Retina (tissue), 1 donor: ENCODE results near the gene DIDO1.

Source experiments
- DNase-seq: peaks from one replicate; pipeline ENCODE4 v3.0.0-alpha.2; 2016

The DIDO1 gene

DNA sequence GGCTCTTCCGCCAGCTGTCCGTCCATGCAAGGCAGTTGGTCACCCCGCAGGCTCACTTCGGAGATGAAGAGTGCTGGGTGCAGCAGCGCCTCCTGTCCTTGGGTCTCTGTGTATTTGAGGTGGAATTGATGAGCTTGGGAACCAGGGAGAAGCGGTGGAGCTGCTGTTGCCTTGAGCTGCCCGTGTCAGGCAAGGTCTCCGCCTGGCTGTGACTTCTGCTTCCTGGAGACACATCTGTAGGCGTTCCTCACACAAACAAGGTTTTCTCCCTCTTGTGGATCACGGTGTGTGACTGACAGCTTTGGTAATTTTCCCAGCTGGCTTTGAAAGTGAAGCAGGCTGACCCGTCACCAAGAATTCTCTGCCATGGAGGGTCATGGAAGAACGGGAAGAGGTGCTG lies 23.7 kb upstream of the DIDO1 start:
- peak; percentile 38 for DNase-seq

GRCh38 chr20:62949153-62949821 lies 23.0 kb upstream of the DIDO1 start:
- no peak for DNase-seq

DNA sequence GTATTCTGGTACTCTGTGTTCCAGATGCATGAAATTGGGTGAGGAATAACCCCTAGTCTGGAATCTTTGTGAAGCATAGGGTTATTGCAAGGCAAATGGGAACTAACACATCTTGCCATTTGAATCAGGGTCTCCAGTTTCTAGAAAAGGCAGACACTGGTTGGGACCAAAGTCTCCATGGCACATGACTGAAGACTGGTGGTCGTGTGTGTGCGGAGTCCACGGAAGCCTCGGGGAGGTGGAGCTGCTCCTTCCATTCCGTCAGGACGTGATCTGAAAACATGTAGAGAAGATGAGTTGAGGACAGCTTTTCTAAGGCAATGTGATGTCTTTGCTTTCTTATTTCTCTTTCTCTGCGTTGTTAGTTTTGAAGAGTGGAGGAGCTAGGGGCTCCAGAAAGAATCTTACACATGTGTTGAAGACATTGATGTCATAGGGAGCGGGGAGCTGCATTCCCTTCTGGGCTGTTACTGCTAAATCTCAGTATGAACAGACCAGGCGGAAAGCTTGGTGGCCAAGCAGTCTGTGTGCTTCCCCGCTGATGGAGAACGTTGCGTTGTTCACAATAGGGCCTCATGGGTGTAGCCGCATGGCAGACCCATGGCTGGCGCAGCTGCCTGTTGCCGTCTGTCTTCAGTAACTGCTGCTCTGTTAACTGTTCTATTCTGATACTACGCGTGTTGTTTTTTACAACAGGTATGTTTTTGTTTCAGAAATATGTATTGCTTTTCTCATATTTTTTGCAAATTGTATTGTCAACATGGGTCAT lies 21.4 kb upstream of the DIDO1 start:
- DNase-seq, result no peak

DNA sequence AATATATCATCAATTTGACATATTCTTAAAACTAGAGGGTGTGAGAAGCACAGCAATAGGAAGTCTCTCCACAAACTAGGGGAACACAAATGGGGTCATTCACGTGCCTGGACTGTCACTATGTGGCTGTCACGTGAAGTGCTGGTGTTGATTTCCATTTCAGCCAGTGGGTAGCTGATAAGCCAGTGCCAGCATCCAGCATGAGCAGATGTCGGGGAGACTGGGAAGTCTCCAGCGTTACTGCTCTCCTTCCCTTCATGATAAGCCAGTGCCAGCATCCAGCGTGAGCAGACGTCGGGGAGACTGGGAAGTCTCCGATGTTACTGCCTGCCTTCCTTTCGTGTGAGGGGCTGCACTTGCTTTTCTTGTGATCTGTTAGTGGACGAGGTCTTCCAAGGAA lies 20.6 kb upstream of the DIDO1 start:
- no peak for DNase-seq

DNA sequence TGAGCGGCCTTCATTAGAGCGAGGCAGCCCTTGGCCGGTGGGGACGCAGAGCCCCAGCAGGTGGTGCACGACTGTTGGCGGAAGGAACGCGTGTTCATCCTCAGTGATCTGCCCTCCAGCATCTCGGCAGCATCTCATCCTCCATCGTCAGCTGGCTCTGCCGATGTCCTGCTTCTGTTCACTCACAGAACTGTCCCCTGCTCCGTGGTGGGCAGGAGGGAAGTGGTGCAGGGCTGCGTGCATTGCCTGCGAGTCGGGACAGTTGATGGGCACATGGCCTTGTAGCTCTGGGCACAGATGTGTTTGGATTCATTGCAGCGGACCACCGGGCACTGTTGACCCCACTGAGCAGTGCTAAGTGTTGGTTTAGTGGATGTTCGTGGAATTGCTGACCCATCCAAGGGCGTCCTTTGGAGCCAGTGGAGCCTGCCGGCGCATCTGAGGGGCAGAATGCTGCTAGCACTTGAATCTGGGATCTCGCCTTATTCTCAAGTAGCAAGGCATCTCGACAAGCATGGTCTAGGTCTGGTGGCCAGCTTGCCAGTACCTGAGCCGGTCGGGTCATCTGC lies 19.6 kb upstream of the DIDO1 start:
- no peak for DNase-seq

GRCh38 chr20:62944746-62945145 lies 18.4 kb upstream of the DIDO1 start:
- DNase-seq, result no peak

- DNase-seq, result no peak
These were observed 17.9 kb upstream of the DIDO1 start for GRCh38 chr20:62944184-62944583.

DNA sequence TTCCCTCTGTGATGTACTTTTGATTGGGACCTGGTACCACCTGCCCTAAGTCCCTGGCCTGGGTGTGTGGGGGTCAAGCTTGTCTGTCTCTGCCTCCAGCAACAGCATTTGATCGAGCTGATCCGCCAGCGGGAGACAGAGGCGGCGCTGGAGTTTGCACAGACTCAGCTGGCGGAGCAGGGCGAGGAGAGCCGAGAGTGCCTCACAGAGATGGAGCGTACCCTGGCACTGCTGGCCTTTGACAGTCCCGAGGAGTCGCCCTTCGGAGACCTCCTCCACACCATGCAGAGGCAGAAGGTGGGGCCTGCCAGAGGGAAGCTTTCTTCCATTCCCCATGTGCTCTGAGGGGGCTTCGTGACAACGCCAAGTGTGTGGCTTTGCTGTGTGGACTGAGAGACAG lies 17.1 kb upstream of the DIDO1 start:
- no peak for DNase-seq

GRCh38 chr20:62942456-62942855 lies 16.2 kb upstream of the DIDO1 start:
- no peak for DNase-seq

- no peak for DNase-seq
These were observed 15.5 kb upstream of the DIDO1 start for GRCh38 chr20:62941792-62942191.

DNA sequence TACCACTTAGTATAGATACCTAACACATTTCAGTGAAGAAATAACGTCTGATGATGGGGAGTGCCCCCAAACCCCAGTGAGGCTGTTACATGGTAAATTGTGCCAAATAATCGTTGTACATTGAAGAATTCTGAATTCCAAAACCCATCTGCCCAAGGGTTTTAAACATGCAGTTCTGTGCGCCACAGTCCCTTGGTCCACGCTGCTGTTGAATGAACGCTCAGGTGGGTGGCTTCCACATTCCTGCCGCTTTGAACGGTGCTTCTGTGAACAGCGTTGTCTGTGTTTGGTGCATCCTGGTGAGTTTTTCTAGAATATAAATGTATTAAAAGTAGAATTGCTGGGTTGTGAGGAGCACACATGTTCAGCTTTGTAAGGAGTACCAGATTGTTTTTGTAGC lies 14.6 kb upstream of the DIDO1 start:
- no peak for DNase-seq

- DNase-seq, result peak; percentile 63
These were observed 12.0 kb upstream of the DIDO1 start, which contains the start of gene GID8 for GRCh38 chr20:62938105-62938888. TSS of gene GID8 (plus strand) at chr20:62938147. CDS start at chr20:62941503, 3,356 bp downstream.

DNA sequence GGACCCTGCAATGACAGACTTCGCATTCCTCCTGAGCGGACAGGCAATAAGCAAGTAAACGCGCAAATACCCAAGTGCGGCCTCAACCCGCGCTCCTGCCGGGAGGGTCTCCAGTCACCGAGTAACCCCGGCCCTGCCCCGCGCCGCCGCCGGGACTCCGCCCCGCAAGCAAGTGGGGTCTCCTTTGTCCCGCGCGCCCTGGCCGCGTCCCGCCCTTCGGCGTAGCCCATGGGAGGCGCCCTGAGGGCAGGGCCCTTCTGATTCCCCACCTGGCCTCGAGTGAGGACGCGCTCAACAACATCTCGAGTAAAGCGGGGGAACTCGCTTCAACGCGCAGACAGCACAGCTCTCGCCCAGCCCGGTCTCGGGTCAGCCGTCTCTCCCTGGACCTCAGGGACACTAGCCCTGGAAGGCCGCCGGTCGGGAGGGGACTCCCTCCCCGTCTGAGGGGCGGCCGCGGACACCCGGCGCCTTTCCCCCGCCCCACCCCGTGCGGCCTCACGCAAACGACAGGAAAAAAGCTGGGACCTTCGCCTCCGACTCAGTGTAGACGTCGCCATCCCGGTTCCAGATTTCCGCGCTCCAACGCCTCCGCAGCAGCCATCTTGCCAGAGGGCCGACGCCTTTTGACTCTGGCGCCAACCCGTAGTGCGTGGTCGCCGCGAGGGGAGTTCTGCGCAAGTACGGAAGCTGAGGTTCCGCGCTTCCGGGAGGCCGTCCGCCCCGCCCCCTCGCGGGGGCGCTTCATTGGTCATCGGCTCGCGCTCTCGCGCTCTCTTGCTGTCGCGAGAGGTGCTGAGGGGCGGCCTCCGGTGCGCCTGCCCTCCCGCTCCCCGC lies 11.2 kb upstream of the DIDO1 start:
- DNase-seq, result peak; percentile 99

- no peak for DNase-seq
These were observed 9.8 kb upstream of the DIDO1 start for GRCh38 chr20:62935968-62936585.

DNA sequence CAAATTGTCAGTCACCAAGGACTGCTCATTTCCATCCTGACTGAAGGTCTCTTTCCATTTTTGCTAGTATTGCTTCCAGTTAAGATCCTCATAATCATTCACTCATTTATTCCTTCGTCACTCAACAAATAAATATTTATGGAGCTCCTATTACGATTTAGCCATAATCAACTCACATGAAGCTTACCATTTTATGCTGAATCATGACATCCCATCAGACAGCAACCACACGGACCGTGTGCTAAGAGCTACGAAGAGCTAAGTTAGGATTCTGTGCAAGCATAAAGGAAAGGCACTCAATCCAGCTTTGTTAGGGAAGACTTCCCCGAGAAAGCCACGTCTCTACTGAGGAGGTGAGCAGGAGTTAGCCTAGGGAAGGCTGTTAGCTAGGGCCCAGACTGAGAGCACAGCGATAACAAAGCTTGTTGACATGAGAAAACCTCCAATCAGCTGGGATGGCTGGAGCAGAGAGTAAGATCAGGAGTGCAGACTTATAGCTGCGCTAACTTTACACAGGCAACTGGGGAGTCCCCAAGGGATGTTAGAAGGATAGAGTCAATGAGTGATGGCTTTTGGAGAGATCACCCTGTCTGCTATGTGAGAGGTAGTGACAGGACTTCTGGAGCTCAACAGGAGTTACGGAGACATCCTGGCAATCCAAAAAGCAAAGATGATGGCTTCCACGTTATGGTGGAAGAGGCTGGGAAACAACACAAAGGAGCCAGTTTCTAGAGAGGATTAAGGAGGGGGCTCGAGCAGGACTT lies 9.1 kb upstream of the DIDO1 start:
- no peak for DNase-seq

GRCh38 chr20:62933966-62934365 lies 7.7 kb upstream of the DIDO1 start:
- no peak for DNase-seq

GRCh38 chr20:62931464-62931863 lies 5.2 kb upstream of the DIDO1 start:
- DNase-seq, result no peak

DNA sequence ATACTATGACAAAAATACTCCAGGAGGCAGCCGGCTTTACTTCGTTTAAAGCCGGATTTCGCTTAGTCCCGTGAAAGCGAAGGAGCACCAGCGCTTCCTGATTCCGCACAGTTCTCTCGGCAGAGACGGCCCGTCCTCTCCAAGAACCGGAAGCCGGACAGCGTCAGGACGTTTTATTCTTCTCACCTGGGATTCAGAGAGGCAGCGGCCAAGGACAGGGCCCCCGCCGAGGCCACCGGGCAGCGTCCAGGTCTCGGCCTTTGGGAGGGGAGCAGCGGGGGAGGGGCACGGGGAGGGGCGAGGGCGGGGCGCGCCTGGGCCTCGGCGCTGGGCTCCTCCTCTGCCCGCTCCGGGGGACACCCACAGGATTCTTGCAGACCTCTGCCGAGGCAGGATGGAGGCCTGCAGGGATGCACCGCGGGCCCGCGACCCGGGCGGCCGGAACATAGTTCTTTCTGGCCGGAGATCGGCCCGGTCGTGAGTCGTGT lies 2.8 kb upstream of the DIDO1 start:
- no peak for DNase-seq

- no peak for DNase-seq
These were observed 2.1 kb upstream of the DIDO1 start for GRCh38 chr20:62928246-62928939.

DNA sequence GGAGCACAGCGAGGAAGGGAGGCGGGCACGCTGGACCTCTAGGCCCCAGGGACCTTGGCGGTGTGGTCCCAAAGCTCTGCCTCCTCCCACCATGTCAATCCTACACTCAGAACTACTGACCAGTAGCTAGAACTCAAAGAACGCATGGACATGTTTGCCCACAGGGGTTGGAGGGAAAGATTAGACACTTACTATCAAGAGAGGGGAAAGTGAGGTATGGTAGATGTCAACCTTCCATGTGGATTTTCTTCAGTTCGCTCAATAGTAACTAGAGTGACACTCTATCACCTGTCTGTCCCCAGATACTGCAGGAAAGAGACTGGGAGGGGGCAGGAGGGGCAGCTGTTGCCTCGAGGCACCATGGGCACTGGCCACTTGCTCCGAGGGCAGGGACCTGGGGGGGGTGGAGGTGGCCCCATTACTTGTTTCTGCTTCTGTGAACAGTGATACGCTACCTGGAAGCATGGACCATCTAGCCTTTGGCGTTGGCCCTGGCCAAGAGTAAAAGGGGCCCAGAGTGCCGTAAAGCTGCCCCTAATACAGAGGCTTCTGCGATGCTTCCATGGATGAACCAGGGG lies 912 bp upstream of the DIDO1 start:
- no peak for DNase-seq
